GM23248 (cell line): Measurements from ENCODE around the gene THPO. TPM values are rescaled to one million over a fixed set of nuclear protein-coding genes. Genes with fewer than 3 reads are reported as not detected.

Source experiments
- DNase-seq: peaks from one replicate; pipeline ENCODE4 v3.0.0-alpha.2; 2015
- H2AFZ ChIP-seq: fragments of 200-600 bp; sonication (generic); 2 replicates; pipeline ENCODE4 v1.6.1; 2016; ENCODE audit warnings: antibody characterized with exemption
- H3F3A ChIP-seq: fragments of 200-600 bp; sonication (generic); 2 replicates; pipeline ENCODE4 v1.6.1; 2016; ENCODE audit warnings: mild to moderate bottlenecking, antibody characterized with exemption, mixed run types; ENCODE audit not compliant: insufficient read depth
- H3K27ac ChIP-seq: fragments of 200-600 bp; sonication (generic); 2 replicates; pipeline ENCODE4 v1.5.1; 2016; ENCODE audit warnings: mild to moderate bottlenecking
- H3K27me3 ChIP-seq: fragments of 200-600 bp; sonication (generic); replicated peaks from 2 replicates; pipeline ENCODE4 v1.6.1; 2016; ENCODE audit warnings: mild to moderate bottlenecking; ENCODE audit not compliant: insufficient read depth
- H3K36me3 ChIP-seq: fragments of 200-600 bp; sonication (generic); 2 replicates; pipeline ENCODE4 v1.6.1; 2016; ENCODE audit warnings: low read depth, mild to moderate bottlenecking
- H3K4me1 ChIP-seq: fragments of 200-600 bp; sonication (generic); 2 replicates; pipeline ENCODE4 v1.6.1; 2016; ENCODE audit warnings: mild to moderate bottlenecking; ENCODE audit not compliant: insufficient read depth
- H3K4me2 ChIP-seq: fragments of 200-600 bp; sonication (generic); one replicate; pipeline ENCODE4 v1.6.1; 2016; ENCODE audit warnings: mild to moderate bottlenecking; ENCODE audit not compliant: unreplicated experiment
- H3K4me3 ChIP-seq: fragments of 200-600 bp; sonication (generic); 2 replicates; pipeline ENCODE4 v1.5.1; 2016; ENCODE audit warnings: mild to moderate bottlenecking
- H3K79me2 ChIP-seq: fragments of 200-600 bp; sonication (generic); 2 replicates; pipeline ENCODE4 v1.6.1; 2016; ENCODE audit warnings: mild to moderate bottlenecking; ENCODE audit not compliant: insufficient read depth
- H3K9ac ChIP-seq: fragments of 200-600 bp; sonication (generic); 2 replicates; pipeline ENCODE4 v1.6.1; 2016; ENCODE audit warnings: mild to moderate bottlenecking
- H3K9me2 ChIP-seq: fragments of 200-600 bp; sonication (generic); 2 replicates; pipeline ENCODE4 v1.6.1; 2016; ENCODE audit warnings: mixed run types, mild to moderate bottlenecking, moderate library complexity; ENCODE audit not compliant: insufficient read depth
- H3K9me3 ChIP-seq: fragments of 200-600 bp; sonication (generic); one replicate; pipeline ENCODE4 v1.6.1; 2017; ENCODE audit warnings: low read depth
- H4K20me1 ChIP-seq: fragments of 200-600 bp; sonication (generic); 2 replicates; pipeline ENCODE4 v1.6.0; 2016; ENCODE audit not compliant: insufficient read depth
- EZH2 ChIP-seq: fragments of 200-600 bp; sonication (generic); IDR thresholded peaks from 2 replicates; pipeline ENCODE4 v1.6.1; 2018; ENCODE audit warnings: antibody characterized with exemption, mild to moderate bottlenecking; ENCODE audit not compliant: insufficient read depth, poor library complexity, severe bottlenecking
- EZH2phosphoT487 ChIP-seq: fragments of 200-600 bp; sonication (generic); IDR thresholded peaks from 2 replicates; pipeline ENCODE4 v1.6.1; 2018; ENCODE audit warnings: antibody characterized with exemption, moderate library complexity, mild to moderate bottlenecking, low read depth; ENCODE audit not compliant: insufficient read depth
- WGBS, 2 experiments: methylation state at CpG; one replicate each; pipeline ENCODE4 v1.1.6; 2015 to 2017; ENCODE audit warnings: low lambda C conversion rate in 2 of 2, low coverage in 1 of 2; ENCODE audit errors: missing lambda C conversion rate in 2 of 2; 5-methylcytosine and 5-hydroxymethylcytosine counted together
- in situ Hi-C: fragments of 300-500 bp; cut with MboI; formaldehyde crosslinking; loops from 2 replicates; pipeline ENCODE4 v1.15.0; 2020
- polyA plus RNA-seq: library from polyadenylated mRNA; unstranded; fragments of >200 nt; fragmentation: Nextera tagmentation; extraction: Ambion mirVana; gene quantifications from 2 replicates; pipeline ENCODE4 v1.2.1, GENCODE V29; 2016
- total RNA-seq: library from RNA; depleted of rRNA; stranded (reverse); fragments of >200 nt; shearing (Covaris generic); gene quantifications from 2 replicates; pipeline ENCODE4 v1.2.3, GENCODE V29; 2014

Gene THPO
- total and polyA plus RNA-seq, 2 experiments from 2014 or later = not detected

DNA sequence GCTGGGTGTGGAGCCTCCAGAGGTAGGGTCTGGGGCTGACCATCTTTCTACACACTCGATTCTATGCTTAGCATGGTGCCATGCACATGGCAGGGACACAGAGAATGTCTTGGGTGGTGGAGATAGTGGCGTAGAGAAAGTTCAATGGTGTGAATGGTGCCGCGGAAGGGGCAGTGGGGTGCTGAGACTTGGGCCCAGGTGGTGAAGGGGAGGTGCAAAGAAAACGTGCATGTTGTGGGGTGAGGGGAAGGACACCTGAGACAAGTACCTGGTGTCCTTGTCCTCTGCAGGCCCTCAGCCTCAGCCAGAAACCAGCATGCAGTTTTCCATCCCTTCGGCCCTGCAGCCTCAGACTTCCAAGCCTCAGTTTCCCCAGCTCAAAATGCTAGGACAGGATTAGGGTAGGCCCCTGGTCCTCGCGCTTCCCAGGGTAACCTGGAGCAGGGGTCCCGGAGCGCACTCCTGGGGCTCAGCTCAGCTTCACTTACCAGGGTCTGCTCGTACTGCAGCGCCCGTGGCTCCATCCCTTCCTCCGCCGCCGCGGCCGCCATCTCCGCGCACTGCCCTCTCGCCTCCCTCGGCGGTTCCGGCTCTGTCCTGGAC lies 17.0 kb downstream of the THPO start:
- no peak for TF ChIP-seq EZH2
- H4K20me1 ChIP-seq = no peaks in the 10 kb centered on the region
- H3K27me3 ChIP-seq = no peaks in the 10 kb centered on the region
- H3F3A ChIP-seq = peaks cover 9% of the 10 kb centered on the region; the same call in 1 of the 2 replicates
- H3K9me3 ChIP-seq = no peaks in the 10 kb centered on the region
- H3K4me1 ChIP-seq = peaks cover 19% of the 10 kb centered on the region
- H3K4me2 ChIP-seq = peak overlapping the region; percentile 88
- H3K27ac ChIP-seq = peak overlapping the region; percentile 98
- H3K36me3 ChIP-seq = peaks cover 8% of the 10 kb centered on the region; the same call in 1 of the 2 replicates
- peak overlapping the region; percentile 97 for H3K9ac ChIP-seq
- in situ Hi-C loops = loop anchor here (25.0 kb wide), 1 partner anchor 426 kb away; no protein-coding TSS in a partner anchor
- H2AFZ ChIP-seq = peak overlapping the region; percentile 87
- H3K79me2 ChIP-seq = peaks cover 26% of the 10 kb centered on the region
- H3K9me2 ChIP-seq = no peaks in the 10 kb centered on the region
- WGBS, 2 experiments = 6 to 7% methylated on average over 23 to 24 of the region's 24 CpGs
- DNase-seq = no peak
- peak overlapping the region; percentile 85 for H3K4me3 ChIP-seq

DNA sequence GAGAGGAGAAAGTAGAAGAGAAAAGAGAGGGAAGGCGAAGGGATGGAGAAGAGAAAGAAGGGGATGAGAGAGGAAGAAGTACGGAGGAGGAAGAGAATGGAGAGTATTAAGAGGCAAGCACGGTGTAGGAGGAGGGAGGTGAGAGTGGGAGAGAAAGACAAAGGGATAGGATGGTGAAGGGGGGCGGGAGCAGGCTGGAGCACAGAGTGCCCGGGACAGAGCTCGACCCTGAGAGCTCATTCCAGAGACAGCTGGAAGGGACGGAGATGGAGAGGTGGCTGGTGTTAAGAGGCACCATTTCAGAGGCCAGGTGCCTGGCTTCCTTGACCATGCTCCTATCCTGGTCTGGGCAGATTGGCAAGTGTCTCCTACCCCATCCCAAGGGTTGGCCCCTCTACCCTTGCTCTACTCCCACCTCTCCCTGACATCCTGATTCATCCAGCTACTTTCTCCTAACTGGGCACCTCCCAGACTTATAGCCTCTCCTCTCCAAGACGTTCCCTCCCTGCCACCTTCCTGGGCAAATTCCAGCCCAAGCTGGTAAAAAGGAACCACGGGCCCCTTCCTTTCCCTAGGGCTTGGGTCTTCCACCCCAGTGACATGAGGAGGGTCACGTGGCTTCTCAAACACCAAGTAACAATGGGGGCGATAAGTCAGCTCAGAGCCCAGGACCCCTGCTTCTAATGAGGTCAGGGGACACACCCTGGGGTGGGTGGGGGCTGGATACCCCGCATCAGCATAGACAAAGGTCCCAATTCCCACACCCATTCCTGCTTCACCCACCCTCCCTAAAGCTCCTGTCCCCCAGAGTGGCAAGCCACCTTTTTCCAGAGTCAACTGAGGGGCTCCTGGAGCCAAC lies 17.7 kb downstream of the THPO start:
- no peak for TF ChIP-seq EZH2
- TF ChIP-seq EZH2phosphoT487 = no peak
- Histone ChIP-seq H3K4me3 (peak overlapping the region; percentile 85), H3K79me2 (peaks cover 23% of the 10 kb centered on the region), H3F3A (peaks cover 8% of the 10 kb centered on the region; the same call in 1 of the 2 replicates), H3K4me1 (peaks cover 19% of the 10 kb centered on the region), H3K9me3 (no peaks in the 10 kb centered on the region), H4K20me1 (no peaks in the 10 kb centered on the region), H3K4me2 (peak overlapping the region; percentile 88), H3K27ac (no peak overlapping the region), H3K27me3 (no peaks in the 10 kb centered on the region), H3K9me2 (no peaks in the 10 kb centered on the region), H3K9ac (peak overlapping the region; percentile 97; the same call in 1 of the 2 replicates), H2AFZ (peak overlapping the region; percentile 87; the same call in 1 of the 2 replicates), H3K36me3 (peaks cover 7% of the 10 kb centered on the region; the same call in 1 of the 2 replicates)
- in situ Hi-C loops = loop anchor here (25.0 kb wide), 1 partner anchor 427 kb away; no protein-coding TSS in a partner anchor
- whole genome bisulfite sequencing, 2 experiments = 77 to 81% methylated on average over 10 to 12 of the region's 12 CpGs
- no peak for DNase-seq

DNA sequence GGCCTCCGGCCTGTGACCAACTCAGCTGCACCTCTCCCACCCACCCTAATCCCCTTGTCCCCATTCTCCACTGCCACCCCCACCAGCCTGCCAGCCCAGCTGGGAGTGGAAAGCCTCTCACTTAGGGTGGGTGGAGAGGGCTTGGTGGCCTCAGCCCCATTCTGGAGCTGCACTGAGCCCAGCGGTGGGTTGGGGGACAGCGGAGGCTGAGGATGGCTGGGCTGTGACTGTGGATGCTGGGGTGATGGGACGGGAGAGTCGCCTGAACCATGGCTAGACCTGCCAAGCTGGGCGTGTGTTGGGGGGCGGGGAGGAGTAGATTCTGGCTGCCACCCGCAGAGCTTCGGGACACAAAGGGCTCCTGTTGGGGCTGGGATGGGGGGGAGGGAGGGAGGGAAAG lies 18.4 kb downstream of the THPO start:
- H3K4me1 ChIP-seq = peaks cover 15% of the 10 kb centered on the region
- 65 to 71% methylated on average over 7 to 9 of the region's 9 CpGs for WGBS, 2 experiments
- no peak overlapping the region for H3K27ac ChIP-seq
- no peaks in the 10 kb centered on the region for H3K9me2 ChIP-seq
- no peak overlapping the region for H3K4me2 ChIP-seq
- peaks cover 16% of the 10 kb centered on the region for H3K79me2 ChIP-seq
- no peak for TF ChIP-seq EZH2
- no peak for TF ChIP-seq EZH2phosphoT487
- no peak overlapping the region for H3K9ac ChIP-seq
- H3K36me3 ChIP-seq = no peaks in the 10 kb centered on the region
- DNase-seq = no peak
- H3F3A ChIP-seq = 0 out of 2 replicates have a peak, but pooled peaks cover under 1% of the 10 kb centered on the region
- in situ Hi-C loops = loop anchor here (25.0 kb wide), 1 partner anchor 428 kb away; no protein-coding TSS in a partner anchor
- H3K9me3 ChIP-seq = no peaks in the 10 kb centered on the region
- no peaks in the 10 kb centered on the region for H4K20me1 ChIP-seq
- no peak overlapping the region for H3K4me3 ChIP-seq
- no peaks in the 10 kb centered on the region for H3K27me3 ChIP-seq
- H2AFZ ChIP-seq = no peak overlapping the region

DNA sequence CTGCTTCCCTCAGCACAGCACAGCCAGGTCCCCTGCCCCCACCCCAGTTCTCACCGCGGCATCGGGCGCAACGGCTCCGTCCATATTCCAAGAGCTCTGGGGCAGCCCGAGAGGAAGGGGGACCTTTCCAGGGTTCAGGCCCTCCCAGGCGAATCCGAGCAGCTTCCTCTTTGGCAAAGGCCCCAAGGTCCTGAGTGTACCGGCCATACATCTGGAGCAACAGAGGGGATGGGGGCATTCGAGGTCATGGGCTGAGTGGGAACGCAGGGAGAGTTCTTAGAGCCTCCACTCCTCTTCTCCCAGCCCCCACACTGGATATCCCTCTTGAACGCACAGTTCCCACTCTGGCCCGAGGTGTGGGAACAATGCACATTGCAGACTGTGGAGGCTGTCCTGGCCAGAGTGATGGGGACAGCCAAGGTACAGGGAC lies 19.1 kb downstream of the THPO start:
- no peak overlapping the region for H3K9ac ChIP-seq
- H3K4me1 ChIP-seq = peaks cover 9% of the 10 kb centered on the region; the same call in 1 of the 2 replicates
- no peak overlapping the region for H3K27ac ChIP-seq
- in situ Hi-C loops = loop anchor here (25.0 kb wide), 1 partner anchor 428 kb away; no protein-coding TSS in a partner anchor
- no peaks in the 10 kb centered on the region for H3F3A ChIP-seq
- 86 to 93% methylated on average over 14 of the region's 14 CpGs for whole genome bisulfite sequencing, 2 experiments
- no peak for DNase-seq
- H3K4me2 ChIP-seq = no peak overlapping the region
- no peaks in the 10 kb centered on the region for H4K20me1 ChIP-seq
- peaks cover 9% of the 10 kb centered on the region for H3K79me2 ChIP-seq
- no peaks in the 10 kb centered on the region for H3K36me3 ChIP-seq
- no peak for TF ChIP-seq EZH2
- no peak for TF ChIP-seq EZH2phosphoT487
- no peak overlapping the region for H2AFZ ChIP-seq
- H3K9me2 ChIP-seq = no peaks in the 10 kb centered on the region
- H3K27me3 ChIP-seq = no peaks in the 10 kb centered on the region
- H3K9me3 ChIP-seq = no peaks in the 10 kb centered on the region
- no peak overlapping the region for H3K4me3 ChIP-seq
